Ishikawa (cell line): ENCODE results near the gene SLFN12L.

Experiments
- CEBPB ChIP-seq: IDR thresholded peaks from 2 replicates; pipeline ENCODE4 v1.6.1; 2012
- CREB1 ChIP-seq: IDR thresholded peaks from 2 replicates; pipeline ENCODE4 v1.6.1; 2012; ENCODE audit warnings: low read depth
- EGR1 ChIP-seq: IDR thresholded peaks from 2 replicates; pipeline ENCODE4 v1.6.1; 2012
- EP300 ChIP-seq: IDR thresholded peaks from 2 replicates; pipeline ENCODE4 v1.6.1; 2012; ENCODE audit warnings: borderline replicate concordance
- FOXM1 ChIP-seq: IDR thresholded peaks from 2 replicates; pipeline ENCODE4 v1.6.1; 2012; ENCODE audit warnings: low read depth, borderline replicate concordance
- NFIC ChIP-seq: IDR thresholded peaks from 2 replicates; pipeline ENCODE4 v1.6.1; 2012
- RAD21 ChIP-seq: IDR thresholded peaks from 2 replicates; pipeline ENCODE4 v1.6.1; 2012; ENCODE audit warnings: low read depth
- REST ChIP-seq: IDR thresholded peaks from 2 replicates; pipeline ENCODE4 v1.6.1; 2012; ENCODE audit warnings: low read depth, mild to moderate bottlenecking
- TAF1 ChIP-seq: IDR thresholded peaks from 2 replicates; pipeline ENCODE4 v1.6.1; 2012; ENCODE audit warnings: low read depth, mild to moderate bottlenecking
- TCF12 ChIP-seq: IDR thresholded peaks from 2 replicates; pipeline ENCODE4 v1.6.1; 2012; ENCODE audit warnings: low read depth
- TEAD4 ChIP-seq: IDR thresholded peaks from 2 replicates; pipeline ENCODE4 v1.6.1; 2012
- YY1 ChIP-seq: IDR thresholded peaks from 2 replicates; pipeline ENCODE4 v1.6.1; 2012; ENCODE audit warnings: low read depth
- ZBTB7A ChIP-seq: IDR thresholded peaks from 2 replicates; pipeline ENCODE4 v1.6.1; 2012; ENCODE audit warnings: low read depth

- TF ChIP-seq EGR1 (no peak), RAD21 (no peak), NFIC (no peak), CEBPB (no peak), CREB1 (no peak), EP300 (no peak), TEAD4 (no peak), TAF1 (no peak), ZBTB7A (no peak), YY1 (no peak), REST (no peak), TCF12 (no peak), FOXM1 (no peak)
Observed at GRCh38 chr17:35432176-35433074, 105.1 kb downstream of the SLFN12L start, which contains the start of gene SLFN12.
